GM18507 (cell line): ENCODE measurements around the gene PTPN2.
"Not testable (repeated sequence)": the region's sequence is repeated elsewhere in the genome, so short reads cannot be mapped to it uniquely, and the experiment has no call there.

ENCODE experiments used
- DNase-seq: peaks from one replicate; pipeline ENCODE4 v3.0.0; 2011; ENCODE audit warnings: low read depth; ENCODE audit not compliant: insufficient read length; ENCODE audit errors: extremely low spot score
- FAIRE-seq: peaks from 2 replicates; lab custom pipeline; 2011; peaks lifted over from hg19 to GRCh38; lab: Jason Lieb, UNC

Gene PTPN2

DNA sequence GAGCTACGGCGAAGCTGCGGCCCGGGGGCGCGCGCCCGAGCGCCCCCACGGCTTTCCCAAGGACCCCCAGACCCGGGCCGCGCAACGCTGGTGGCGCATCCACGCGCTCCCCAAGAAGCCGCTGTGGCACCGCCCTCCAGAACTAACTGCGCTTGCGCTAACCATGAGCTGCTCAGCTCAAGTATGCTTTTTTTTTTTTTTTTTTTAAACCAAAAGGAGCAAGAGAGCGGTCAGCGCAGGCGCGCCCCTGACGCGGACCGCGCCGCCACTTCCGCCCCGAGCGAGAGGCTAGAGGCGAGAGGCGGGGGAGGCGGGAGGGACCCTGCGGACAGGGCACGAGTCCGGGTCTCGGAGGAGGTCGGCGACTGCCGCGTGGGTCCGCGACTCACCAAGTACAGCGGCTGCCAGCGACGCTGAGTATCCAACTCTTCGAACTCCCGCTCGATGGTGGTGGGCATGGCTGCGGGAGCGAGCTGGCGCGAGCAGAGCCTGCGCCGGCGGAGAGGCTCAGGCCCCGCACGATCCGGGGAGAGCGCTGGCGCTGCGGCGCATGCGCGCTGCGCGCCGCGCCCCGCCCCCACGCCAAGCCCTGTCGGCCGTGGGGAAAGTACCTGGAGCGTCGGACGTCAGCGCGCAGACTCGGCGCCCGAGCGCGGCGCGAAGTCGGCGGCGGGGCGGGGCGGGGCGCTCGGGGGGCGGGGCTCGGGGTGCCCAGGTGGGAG is at the start of gene PTPN2:
TSS of gene PTPN2 (minus strand) at position 554 of the 722 bp plus-strand sequence. CDS start at position 458, 96 bp downstream.
- peak; percentile 83 for FAIRE-seq
- peak; percentile 83 for DNase-seq

GRCh38 chr18:12933327-12933726 is 49.3 kb upstream of the PTPN2 start:
- FAIRE-seq (no peak), DNase-seq (no peak)

- FAIRE-seq (no peak), DNase-seq (no peak)
Observed at GRCh38 chr18:12930908-12931307, 46.9 kb upstream of the PTPN2 start.

GRCh38 chr18:12930376-12930775 is 46.3 kb upstream of the PTPN2 start:
- FAIRE-seq (no peak), DNase-seq (no peak)

- DNase-seq (no peak), FAIRE-seq (no peak)
Observed at GRCh38 chr18:12929477-12930083, 45.5 kb upstream of the PTPN2 start.

DNA sequence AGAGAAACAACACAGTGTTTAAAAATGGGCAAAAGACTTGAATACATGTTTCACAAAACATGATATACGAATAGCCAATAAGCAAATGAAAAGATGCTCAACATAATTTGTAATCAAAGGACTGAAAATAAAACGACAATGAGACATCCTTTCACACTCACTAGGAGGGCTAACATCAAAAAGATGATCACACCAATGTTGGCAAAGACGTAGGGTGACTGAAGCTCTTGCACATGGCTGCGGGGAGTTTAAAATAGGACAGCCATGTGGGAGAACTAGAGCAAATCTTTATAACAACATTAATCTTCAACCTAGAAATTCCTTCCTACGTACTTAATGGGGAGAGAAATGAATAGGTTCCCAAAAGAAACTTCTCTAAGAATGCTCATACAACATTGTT is 44.6 kb upstream of the PTPN2 start:
- FAIRE-seq (no peak), DNase-seq (no peak)

- FAIRE-seq = no peak
Observed at GRCh38 chr18:12928206-12928605, 44.2 kb upstream of the PTPN2 start.

GRCh38 chr18:12924616-12925015 is 40.6 kb upstream of the PTPN2 start:
- FAIRE-seq (no peak), DNase-seq (no peak)

More at GRCh38 chr18:12928206-12928605, 44.2 kb upstream of the PTPN2 start:
- no peak for DNase-seq

DNA sequence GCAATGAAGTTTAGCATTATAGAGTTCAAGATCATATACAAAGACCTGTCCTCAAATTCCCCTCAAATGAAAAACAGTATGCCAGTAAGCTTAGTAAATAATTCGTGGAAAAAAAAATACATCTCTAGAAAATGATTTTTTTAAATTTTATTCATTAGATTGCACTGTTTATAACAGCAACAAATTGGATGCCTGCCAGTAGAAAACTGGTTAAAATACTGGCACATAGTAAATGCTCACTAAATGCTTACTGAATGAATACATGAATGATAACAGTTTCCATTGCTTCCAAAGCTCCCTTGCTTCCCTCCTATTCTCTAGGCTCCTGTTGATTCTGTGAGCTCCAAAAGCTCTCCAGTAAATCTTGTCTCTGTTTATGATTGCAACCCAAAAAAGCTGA is 38.2 kb upstream of the PTPN2 start:
- DNase-seq (no peak), FAIRE-seq (no peak)

DNA sequence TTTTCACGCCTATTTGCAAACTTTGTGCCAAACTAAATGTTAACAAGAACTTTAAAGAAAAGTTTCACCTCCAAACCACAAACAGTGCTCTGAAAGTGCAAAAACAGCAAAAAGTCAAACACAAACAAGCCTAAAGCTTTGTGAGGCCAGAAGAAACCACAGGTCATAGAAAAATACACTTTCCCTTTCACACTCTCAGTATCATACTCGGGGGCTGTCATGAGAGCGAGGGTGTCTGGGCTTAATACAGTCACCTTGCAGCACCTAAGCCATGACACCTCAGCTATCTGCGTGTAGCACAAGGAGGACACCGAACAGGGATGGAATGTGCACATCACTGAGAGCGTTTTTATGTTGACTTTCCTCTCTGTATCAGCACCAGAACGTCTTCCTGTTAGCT is 37.1 kb upstream of the PTPN2 start:
- FAIRE-seq = peak; percentile 41
- DNase-seq = peak; percentile 14

DNA sequence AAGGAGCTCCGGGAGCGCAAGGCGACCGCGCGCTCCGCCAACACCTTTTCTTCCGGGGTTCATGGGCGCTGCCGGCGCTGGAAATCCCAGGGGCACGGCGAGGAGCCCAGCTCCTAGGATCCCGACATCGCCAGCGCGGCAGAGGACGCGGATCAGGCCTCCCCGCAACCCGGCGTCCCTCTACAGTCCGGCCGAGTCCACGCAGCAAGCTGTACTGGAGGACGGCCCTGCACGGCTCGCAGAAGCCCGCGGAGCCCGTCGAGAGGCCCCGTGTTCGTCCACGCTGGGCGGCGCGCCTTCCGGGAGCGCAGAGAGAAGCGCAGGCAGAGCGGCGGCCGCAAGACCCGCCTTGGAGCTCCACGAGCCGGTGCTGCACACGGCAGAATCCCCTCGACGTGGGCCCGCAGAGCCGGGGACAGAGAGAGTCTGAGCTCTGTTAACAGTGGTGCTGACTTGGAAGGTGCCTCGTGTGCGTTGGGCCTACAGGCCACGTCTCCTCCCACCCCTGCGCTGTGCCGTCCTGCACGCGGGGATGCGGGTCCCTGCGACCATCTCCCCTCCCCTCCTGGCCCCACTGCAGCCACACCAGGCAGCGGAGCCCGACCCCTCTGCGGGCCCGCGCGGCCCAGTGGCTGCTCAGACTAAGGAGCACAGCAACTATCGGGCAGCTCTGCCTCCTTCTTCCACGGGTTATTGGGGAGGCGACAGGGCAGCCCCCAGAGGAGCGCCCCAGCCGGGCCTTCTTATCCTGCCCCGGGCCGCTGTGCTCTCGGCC is 28.1 kb upstream of the PTPN2 start:
- DNase-seq (no peak), FAIRE-seq (no peak)

- no peak for FAIRE-seq
- DNase-seq = no peak
Observed at GRCh38 chr18:12911025-12911928, 27.2 kb upstream of the PTPN2 start.

DNA sequence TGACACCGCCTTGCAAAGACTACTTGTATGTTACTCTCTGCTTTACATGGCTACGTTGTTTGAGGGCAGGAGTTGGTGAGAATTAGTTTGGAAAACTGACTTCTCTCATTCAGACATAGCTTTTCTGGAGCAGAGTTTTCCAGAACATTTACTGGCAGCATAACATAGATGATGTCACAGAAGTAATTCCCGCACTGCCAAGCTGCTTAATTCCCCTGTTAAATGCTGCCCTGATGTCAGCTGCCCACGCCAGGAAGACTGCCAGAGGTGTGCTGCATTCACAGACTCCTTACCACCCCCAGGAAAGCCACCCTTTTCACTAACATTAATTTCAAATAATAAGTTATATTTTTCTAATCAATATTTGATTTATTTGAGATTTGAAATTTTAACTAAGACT is 24.7 kb upstream of the PTPN2 start:
- FAIRE-seq = no peak

DNA sequence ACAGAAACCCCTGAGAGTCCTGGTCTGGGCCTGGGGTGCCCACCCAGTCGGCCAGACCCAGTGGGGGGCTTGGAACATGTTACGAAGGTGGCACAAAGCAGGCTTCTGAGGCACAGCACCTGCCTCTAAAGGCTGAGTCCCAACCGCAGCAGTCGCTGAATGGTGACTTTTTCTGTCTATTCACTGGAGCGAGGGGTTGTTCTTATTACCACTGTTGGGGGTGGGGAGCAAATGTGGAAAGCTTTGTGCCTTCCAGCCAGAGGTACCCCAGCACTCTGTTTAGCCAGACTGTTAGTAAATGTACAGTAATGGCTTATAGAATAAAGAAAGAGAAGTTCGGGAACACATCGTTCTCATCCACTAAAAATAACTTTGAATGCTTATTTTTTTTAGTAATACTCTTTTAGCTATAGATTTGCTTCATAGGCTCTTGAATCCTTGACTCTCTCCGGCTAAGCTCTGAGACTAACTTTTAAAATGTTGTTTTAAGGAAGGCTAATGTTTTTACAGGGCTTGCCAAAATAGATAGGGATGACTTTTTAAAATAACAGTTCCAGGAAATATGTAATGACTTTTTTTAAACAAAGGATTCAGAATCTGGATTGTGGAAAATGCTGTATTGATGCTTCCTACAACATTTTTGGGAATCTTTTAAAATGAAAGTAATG is 23.4 kb upstream of the PTPN2 start:
- FAIRE-seq = no peak
- no peak for DNase-seq

More for the DNA sequence above, 24.7 kb upstream of the PTPN2 start:
- no peak for DNase-seq

- no peak for FAIRE-seq
- no peak for DNase-seq
Observed at GRCh38 chr18:12906773-12907172, 22.7 kb upstream of the PTPN2 start.

GRCh38 chr18:12906119-12906518 is 22.1 kb upstream of the PTPN2 start:
- no peak for FAIRE-seq
- DNase-seq = no peak

DNA sequence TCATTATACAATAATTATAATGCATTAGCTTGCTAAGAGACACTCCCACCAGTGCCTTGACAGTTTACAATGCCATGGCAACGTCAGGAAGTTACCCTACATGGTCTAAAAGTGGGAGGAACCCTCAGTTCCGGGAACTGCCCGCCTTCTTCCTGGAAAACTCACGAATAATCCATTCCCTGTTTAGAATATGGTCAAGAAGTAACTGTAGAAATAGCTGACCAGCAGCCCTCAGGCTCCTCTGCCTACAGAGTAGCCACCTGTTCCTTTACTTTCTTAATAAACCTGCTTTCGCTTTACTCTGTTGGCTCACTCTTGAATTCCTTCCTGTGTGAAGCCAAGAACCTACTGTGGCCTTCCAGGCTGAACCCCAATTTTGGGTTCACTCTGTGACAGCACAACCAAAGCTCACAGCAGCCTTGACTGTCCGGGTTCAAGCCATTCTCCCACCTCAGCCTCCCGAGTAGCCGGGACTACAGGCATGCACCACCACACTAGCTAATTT is 20.0 kb upstream of the PTPN2 start:
- FAIRE-seq (no peak), DNase-seq (no peak)

- FAIRE-seq, DNase-seq: not testable (repeated sequence)
Observed at GRCh38 chr18:12901208-12901607, 17.2 kb upstream of the PTPN2 start.
